Activated CD8-positive, alpha-beta memory T cell treated with anti-CD3 and anti-CD28 coated beads, Interleukin-2, amount 50 U/mL, for 48 hours (primary cell): ENCODE data around the gene PRICKLE2.
"Not testable (repeated sequence)": the region's sequence is repeated elsewhere in the genome, so short reads cannot be mapped to it uniquely, and the experiment has no call there.

Experiments
- DNase-seq: peaks from one replicate; pipeline ENCODE4 v3.0.0-alpha.2; 2020

The PRICKLE2 gene

GRCh38 chr3:64093825-64094712, 131.2 kb downstream of the PRICKLE2 start:
- no peak for DNase-seq

- DNase-seq = no peak
Observed at GRCh38 chr3:64093211-64093610, 132.1 kb downstream of the PRICKLE2 start.

- DNase-seq = no peak
Observed at GRCh38 chr3:64091501-64091900, 133.8 kb downstream of the PRICKLE2 start.

- not testable (repeated sequence) for DNase-seq
Observed at GRCh38 chr3:64089386-64089785, 135.9 kb downstream of the PRICKLE2 start.

GRCh38 chr3:64088408-64089205, 136.7 kb downstream of the PRICKLE2 start:
- DNase-seq = no peak

- no peak for DNase-seq
Observed at GRCh38 chr3:64086479-64087252, 138.6 kb downstream of the PRICKLE2 start.

GRCh38 chr3:64084640-64085039, 140.6 kb downstream of the PRICKLE2 start:
- DNase-seq = no peak

GRCh38 chr3:64083575-64083974, 141.7 kb downstream of the PRICKLE2 start:
- no peak for DNase-seq

GRCh38 chr3:64082961-64083541, 142.2 kb downstream of the PRICKLE2 start:
- DNase-seq = no peak

- no peak for DNase-seq
Observed at GRCh38 chr3:64082411-64082810, 142.9 kb downstream of the PRICKLE2 start.

- DNase-seq = no peak
Observed at GRCh38 chr3:64081235-64081630, 144.0 kb downstream of the PRICKLE2 start.

- DNase-seq = no peak
Observed at GRCh38 chr3:64080616-64081234, 144.5 kb downstream of the PRICKLE2 start.

- DNase-seq = no peak
Observed at GRCh38 chr3:64079369-64080150, 145.7 kb downstream of the PRICKLE2 start.

GRCh38 chr3:64078966-64079365, 146.3 kb downstream of the PRICKLE2 start:
- no peak for DNase-seq

- DNase-seq = no peak
Observed at GRCh38 chr3:64074895-64075679, 150.2 kb downstream of the PRICKLE2 start.

GRCh38 chr3:64074060-64074459, 151.2 kb downstream of the PRICKLE2 start:
- DNase-seq = no peak

GRCh38 chr3:64073158-64073761, 152.0 kb downstream of the PRICKLE2 start:
- DNase-seq = no peak

- DNase-seq = no peak
Observed at GRCh38 chr3:64072126-64072525, 153.1 kb downstream of the PRICKLE2 start.

- DNase-seq = no peak
Observed at GRCh38 chr3:64070704-64071103, 154.6 kb downstream of the PRICKLE2 start.
